IMR-90 (cell line): ENCODE results near the gene CNDP1. TPM values are rescaled to one million over a fixed set of nuclear protein-coding genes. Genes with fewer than 3 reads are reported as not detected.

Source experiments
- ATAC-seq: fragments of 200-7000 bp; cut with Tn5 transposase; 2 replicates; pipeline ENCODE4 v1.9.1; 2020; ENCODE audit warnings: low read depth, mild to moderate bottlenecking, moderate library complexity
- BruUV-seq: library from RNA; stranded (reverse); fragments of 400-500 nt; replicated peaks from 2 replicates; lab custom pipeline; 2021; lab: Mats Ljungman, UMichigan
- CTCF ChIA-PET: fragments of 300-600 bp; formaldehyde crosslinking; extraction: SDS; loops from one replicate; lab custom pipeline; 2021; ENCODE audit warnings: antibody characterized with exemption; lab: Yijun Ruan, JAX
- POLR2A ChIA-PET: fragments of 300-600 bp; sonication (Branson Sonifier 250); formaldehyde crosslinking; loops from one replicate; lab custom pipeline; 2022; ENCODE audit warnings: antibody characterized with exemption; ENCODE audit not compliant: unreplicated experiment; lab: Charles Lee
- DNase-seq: peaks from one replicate; pipeline ENCODE4 v3.0.0; 2013
- H2AFZ ChIP-seq: replicated peaks from 2 replicates; pipeline ENCODE3; 2013; ENCODE audit warnings: low read length, mild to moderate bottlenecking; ENCODE audit not compliant: poor library complexity
- H2AK5ac ChIP-seq: 2 replicates; pipeline ENCODE4 v1.6.1; 2013; ENCODE audit warnings: low read depth, low read length, inconsistent platforms
- H2AK9ac ChIP-seq: replicated peaks from 2 replicates; pipeline ENCODE3; 2013; ENCODE audit warnings: mild to moderate bottlenecking, low read depth, low read length, moderate library complexity; ENCODE audit not compliant: poor library complexity
- H2BK120ac ChIP-seq: 2 replicates; pipeline ENCODE4 v1.6.1; 2013; ENCODE audit warnings: low read depth, low read length, inconsistent platforms
- H2BK15ac ChIP-seq: 3 replicates; pipeline ENCODE4 v1.6.1; 2013; ENCODE audit warnings: low read depth, low read length, inconsistent platforms
- H2BK20ac ChIP-seq: 2 replicates; pipeline ENCODE4 v1.6.1; 2013; ENCODE audit warnings: low read depth, mild to moderate bottlenecking, inconsistent platforms, low read length, moderate library complexity
- H2BK5ac ChIP-seq: 2 replicates; pipeline ENCODE4 v1.6.1; 2013; ENCODE audit warnings: mild to moderate bottlenecking, low read depth, low read length, inconsistent platforms; ENCODE audit not compliant: poor library complexity, severe bottlenecking
- H3K14ac ChIP-seq: replicated peaks from 2 replicates; pipeline ENCODE4 v1.6.1; 2013; ENCODE audit warnings: low read depth, low read length, inconsistent platforms
- H3K18ac ChIP-seq: 2 replicates; pipeline ENCODE4 v1.6.1; 2013; ENCODE audit warnings: low read depth, low read length, control low read depth
- H3K23ac ChIP-seq: 2 replicates; pipeline ENCODE4 v1.6.1; 2013; ENCODE audit warnings: low read depth, low read length, inconsistent platforms
- H3K27ac ChIP-seq: 2 replicates; pipeline ENCODE4 v1.5.1; 2013; ENCODE audit warnings: mild to moderate bottlenecking, control low read depth, low read length; ENCODE audit not compliant: insufficient read depth
- H3K27me3 ChIP-seq: 2 replicates; pipeline ENCODE4 v1.6.1; 2013; ENCODE audit warnings: low read length; ENCODE audit not compliant: control insufficient read depth, insufficient read depth
- H3K36me3 ChIP-seq: 2 replicates; pipeline ENCODE4 v1.6.1; 2013; ENCODE audit warnings: low read length, mixed read lengths; ENCODE audit not compliant: control insufficient read depth, insufficient read depth
- H3K4ac ChIP-seq: 2 replicates; pipeline ENCODE4 v1.6.1; 2013; ENCODE audit warnings: low read depth, low read length, inconsistent platforms
- H3K4me1 ChIP-seq: 2 replicates; pipeline ENCODE4 v1.6.1; 2013; ENCODE audit warnings: low read length, mixed read lengths; ENCODE audit not compliant: control insufficient read depth, insufficient read depth
- H3K4me2 ChIP-seq: 2 replicates; pipeline ENCODE4 v1.6.1; 2013; ENCODE audit warnings: low read depth, mild to moderate bottlenecking, control low read depth, low read length, moderate library complexity
- H3K4me3 ChIP-seq: 2 replicates; pipeline ENCODE4 v1.5.1; 2013; ENCODE audit warnings: low read depth, mild to moderate bottlenecking, control low read depth, low read length, moderate library complexity; ENCODE audit not compliant: insufficient read depth
- H3K56ac ChIP-seq: 2 replicates; pipeline ENCODE4 v1.6.1; 2013; ENCODE audit warnings: low read length, inconsistent platforms; ENCODE audit not compliant: insufficient read depth; ENCODE audit errors: extremely low read depth
- H3K79me1 ChIP-seq, 2 experiments: 2 replicates each; pipeline ENCODE4 v1.6.1; 2013; ENCODE audit warnings: low read length in 2 of 2, inconsistent platforms in 1 of 2, low read depth in 1 of 2
- H3K9ac ChIP-seq: 2 replicates; pipeline ENCODE4 v1.6.1; 2013; ENCODE audit warnings: low read depth, low read length, control low read depth
- H3K9me1 ChIP-seq: 2 replicates; pipeline ENCODE4 v1.6.1; 2013; ENCODE audit warnings: low read length, inconsistent platforms; ENCODE audit not compliant: insufficient read depth
- H3K9me3 ChIP-seq: 2 replicates; pipeline ENCODE4 v1.6.1; 2013; ENCODE audit warnings: low read length; ENCODE audit not compliant: control insufficient read depth, insufficient read depth
- H4K20me1 ChIP-seq: 2 replicates; pipeline ENCODE4 v1.6.1; 2013; ENCODE audit warnings: low read length, inconsistent platforms; ENCODE audit not compliant: insufficient read depth
- H4K5ac ChIP-seq: 2 replicates; pipeline ENCODE4 v1.6.1; 2013; ENCODE audit warnings: mild to moderate bottlenecking, low read depth, low read length, control low read depth
- H4K8ac ChIP-seq, 2 experiments: 2 replicates each; pipeline ENCODE4 v1.6.1; 2013; ENCODE audit warnings: low read depth in 2 of 2, low read length in 2 of 2, control low read depth in 1 of 2, inconsistent platforms in 1 of 2
- H4K91ac ChIP-seq: 2 replicates; pipeline ENCODE4 v1.6.1; 2013; ENCODE audit warnings: low read depth, low read length, inconsistent platforms; ENCODE audit not compliant: insufficient read depth
- CHD1 ChIP-seq: IDR thresholded peaks from 2 replicates; pipeline ENCODE4 v1.6.1; 2012; ENCODE audit warnings: low read depth, low read length, improper control_type of control experiment
- FOS ChIP-seq: fragments of 150-350 bp; IDR thresholded peaks from 2 replicates; pipeline ENCODE4 v1.6.1; 2016; ENCODE audit warnings: low read depth, low read length
- USF2 ChIP-seq: fragments of 150-350 bp; IDR thresholded peaks from 2 replicates; pipeline ENCODE4 v1.6.1; 2017; ENCODE audit warnings: mild to moderate bottlenecking, antibody characterized with exemption, low read length, low read depth
- WGBS, 2 experiments: methylation state at CpG; one replicate each; pipeline versions ENCODE4 v1.1.5 to v1.1.7; 2013; ENCODE audit warnings: missing lambda C conversion rate in 2 of 2; ENCODE audit not compliant: insufficient read length in 1 of 2; ENCODE audit errors: extremely low coverage in 2 of 2; 5-methylcytosine and 5-hydroxymethylcytosine counted together
- dilution Hi-C: fragments of 300-500 bp; cut with HindIII; formaldehyde crosslinking; loops from one replicate; pipeline ENCODE4 v1.14.3; 2018; ENCODE audit warnings: low sequenced_read_pairs; ENCODE audit not compliant: unreplicated experiment
- in situ Hi-C: fragments of 300-500 bp; cut with MboI; formaldehyde crosslinking; loops from 3 replicates; pipeline ENCODE4 v1.14.3; 2019; ENCODE audit warnings: low sequenced_read_pairs, inconsistent platforms, mixed read lengths
- intact Hi-C: fragments of 100-400 bp; cut with micrococcal nuclease; formaldehyde crosslinking; loops from 2 replicates; pipeline ENCODE4 v1.10.0; 2022
- polyA plus RNA-seq, 3 experiments: library from polyadenylated mRNA; depleted of rRNA; stranded (reverse); fragments of >200 nt; gene quantifications; 2 replicates each; pipeline ENCODE4 v1.2.3, GENCODE V29; 2012; ENCODE audit warnings: low replicate concordance in 1 of 3
- total RNA-seq: library from RNA; depleted of rRNA; stranded (reverse); fragments of >200 nt; gene quantifications from 2 replicates; pipeline ENCODE4 v1.2.3, GENCODE V29; 2012

CNDP1 gene
- total and polyA plus RNA-seq, 2 of the 4 experiments (the other 2 are of a cell fraction), result not detected

GRCh38 chr18:74508366-74508765, 25.9 kb upstream of the CNDP1 start:
- in situ Hi-C loops (no loop called here), intact Hi-C loops (no loop called here), dilution Hi-C loops (no loop called here)
- Histone ChIP-seq H3K4ac (no peak overlapping the region), H3K27ac (no peak overlapping the region), H3K9me3 (no peaks in the 10 kb centered on the region), H3K9ac (no peak overlapping the region), H2BK20ac (no peak overlapping the region), H3K56ac (no peak overlapping the region), H2AK5ac (no peak overlapping the region), H3K79me1 (no peaks in the 10 kb centered on the region; a peak in 1 of 4 replicates), H3K18ac (no peak overlapping the region), H2AK9ac (no peak overlapping the region), H3K4me2 (no peak overlapping the region), H2AFZ (no peak overlapping the region), H2BK120ac (no peak overlapping the region), H4K8ac (no peak overlapping the region), H3K4me3 (no peak overlapping the region), H3K9me1 (no peaks in the 10 kb centered on the region), H2BK5ac (no peak overlapping the region), H2BK15ac (no peak overlapping the region), H3K23ac (no peak overlapping the region), H4K91ac (no peak overlapping the region), H3K27me3 (no peaks in the 10 kb centered on the region), H4K5ac (no peak overlapping the region), H3K36me3 (peaks cover 69% of the 10 kb centered on the region), H3K4me1 (no peaks in the 10 kb centered on the region), H3K14ac (no peak overlapping the region), H4K20me1 (no peaks in the 10 kb centered on the region; the same call in 1 of the 2 replicates)
- ChIA-PET CTCF (no interaction called here), POLR2A (no interaction called here)
- ATAC-seq (no peak), DNase-seq (no peak)
- 71% methylated on average over 4 of the region's 9 CpGs; no CpG with 5 or more reads in 1 of the 2 experiments for WGBS, 2 experiments
- TF ChIP-seq USF2 (no peak), FOS (no peak), CHD1 (no peak)
- no TSS peak for BruUV-seq
